AG09309 (cell line): ENCODE measurements around the gene FCHSD1.

ENCODE experiments used
- DNase-seq: peaks from one replicate; pipeline ENCODE4 v3.0.0-alpha.2; 2010; ENCODE audit warnings: low read depth
- H3K4me3 ChIP-seq: 2 replicates; pipeline ENCODE4 v1.5.1; 2011; ENCODE audit warnings: mild to moderate bottlenecking, low read depth, low read length, moderate library complexity; ENCODE audit not compliant: control insufficient read depth
- TF ChIP-seq, protein P1 (sequence below): IDR thresholded peaks from 2 replicates; pipeline ENCODE4 v1.5.1; 2011; ENCODE audit warnings: mild to moderate bottlenecking, low read depth, low read length, inconsistent platforms; ENCODE audit not compliant: insufficient read depth, control insufficient read depth; ENCODE audit errors: missing control alignments

Gene FCHSD1

DNA sequence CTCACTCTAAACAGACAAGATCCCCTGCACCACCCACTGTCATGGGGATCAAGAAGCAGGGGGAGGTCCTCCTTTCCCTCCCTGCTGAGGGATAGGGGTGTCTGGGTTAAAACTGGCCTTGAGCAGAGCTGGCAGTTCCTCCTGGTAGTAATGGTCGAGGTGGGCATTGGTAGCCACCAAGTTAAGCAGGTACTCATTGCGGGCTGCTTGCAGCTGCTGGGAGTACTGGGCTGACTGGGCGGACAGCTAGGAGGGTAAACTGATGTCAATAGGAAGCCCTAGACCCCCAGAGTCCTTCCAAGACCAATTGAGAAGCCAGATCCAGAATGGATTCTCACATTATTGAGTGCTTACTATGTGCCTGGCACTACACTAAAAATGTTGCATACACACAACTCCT, 3.4 kb downstream of the FCHSD1 start:
- TF ChIP-seq, protein P1, sequence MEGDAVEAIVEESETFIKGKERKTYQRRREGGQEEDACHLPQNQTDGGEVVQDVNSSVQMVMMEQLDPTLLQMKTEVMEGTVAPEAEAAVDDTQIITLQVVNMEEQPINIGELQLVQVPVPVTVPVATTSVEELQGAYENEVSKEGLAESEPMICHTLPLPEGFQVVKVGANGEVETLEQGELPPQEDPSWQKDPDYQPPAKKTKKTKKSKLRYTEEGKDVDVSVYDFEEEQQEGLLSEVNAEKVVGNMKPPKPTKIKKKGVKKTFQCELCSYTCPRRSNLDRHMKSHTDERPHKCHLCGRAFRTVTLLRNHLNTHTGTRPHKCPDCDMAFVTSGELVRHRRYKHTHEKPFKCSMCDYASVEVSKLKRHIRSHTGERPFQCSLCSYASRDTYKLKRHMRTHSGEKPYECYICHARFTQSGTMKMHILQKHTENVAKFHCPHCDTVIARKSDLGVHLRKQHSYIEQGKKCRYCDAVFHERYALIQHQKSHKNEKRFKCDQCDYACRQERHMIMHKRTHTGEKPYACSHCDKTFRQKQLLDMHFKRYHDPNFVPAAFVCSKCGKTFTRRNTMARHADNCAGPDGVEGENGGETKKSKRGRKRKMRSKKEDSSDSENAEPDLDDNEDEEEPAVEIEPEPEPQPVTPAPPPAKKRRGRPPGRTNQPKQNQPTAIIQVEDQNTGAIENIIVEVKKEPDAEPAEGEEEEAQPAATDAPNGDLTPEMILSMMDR: no peak
- no peak overlapping the region for H3K4me3 ChIP-seq
- DNase-seq: no peak

DNA sequence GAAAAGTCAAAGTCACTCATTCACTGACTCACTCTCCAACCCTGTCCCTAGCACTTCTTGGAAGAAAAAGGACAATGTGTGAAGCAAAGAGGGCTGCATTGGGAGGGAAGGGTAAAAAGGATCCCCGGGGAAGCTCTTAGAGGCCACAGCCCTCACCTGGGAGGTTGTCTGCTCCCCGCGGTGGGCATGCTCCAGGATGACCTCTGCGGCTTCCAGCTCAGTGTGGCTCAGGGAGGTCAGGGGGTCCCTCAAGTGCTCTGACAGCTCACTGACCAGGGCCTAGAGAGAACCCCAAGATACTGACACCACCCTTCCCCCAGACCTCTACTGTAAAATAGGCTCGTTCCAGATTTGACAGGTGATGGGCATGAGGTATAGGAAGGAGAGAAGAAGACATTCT, 4.0 kb downstream of the FCHSD1 start:
- no peak for DNase-seq
- H3K4me3 ChIP-seq: no peak overlapping the region
- TF ChIP-seq, protein P1: no peak

DNA sequence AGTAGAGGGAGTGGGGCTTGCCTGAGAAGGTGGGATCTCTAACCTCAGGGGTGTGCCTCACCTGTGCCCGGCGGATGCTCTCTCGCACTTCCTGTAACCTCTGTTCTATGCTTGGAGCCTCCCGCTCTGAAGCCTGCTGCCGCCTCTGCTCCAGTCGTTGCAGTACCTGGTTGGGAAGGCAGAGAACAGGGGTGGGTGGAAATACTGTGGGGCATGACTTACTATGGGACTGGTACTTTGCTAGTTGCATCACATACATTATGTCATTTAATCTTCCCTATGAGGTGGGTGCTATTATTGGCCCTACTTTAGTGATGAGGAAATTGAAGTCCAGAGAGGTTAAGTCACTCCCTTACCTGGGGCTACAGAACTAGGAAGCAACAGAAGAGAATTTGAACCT, 5.2 kb downstream of the FCHSD1 start:
- TF ChIP-seq, protein P1: no peak
- no peak for DNase-seq
- H3K4me3 ChIP-seq: no peak overlapping the region

DNA sequence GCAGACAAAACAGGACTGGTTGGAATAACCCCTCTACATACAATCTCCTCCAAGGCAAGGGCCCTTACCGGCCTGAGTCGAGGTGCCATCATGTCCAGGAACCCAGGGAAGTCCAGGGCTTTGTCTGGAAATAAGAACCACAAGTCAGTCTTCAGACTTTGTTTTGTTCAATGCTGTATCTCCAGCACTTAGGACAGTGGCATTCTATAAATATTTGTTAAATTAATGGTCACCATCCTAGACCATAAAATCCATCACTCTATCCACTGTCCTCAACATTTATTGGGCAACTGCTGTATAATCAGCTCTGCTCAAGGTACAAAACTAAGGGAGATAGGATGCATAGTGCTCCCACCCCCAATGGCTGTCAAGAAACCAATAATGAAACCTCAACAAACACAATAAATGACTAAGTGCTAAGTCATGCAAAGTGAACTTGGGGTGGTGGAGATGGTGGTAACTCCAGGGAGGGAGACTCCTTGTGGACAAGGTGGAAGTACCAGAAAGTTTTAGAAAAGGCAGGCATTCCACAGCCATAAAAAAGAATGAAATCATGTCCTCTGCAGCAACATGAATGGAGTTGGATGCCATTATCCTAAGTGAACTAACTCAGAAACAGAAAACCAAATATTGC, 9.5 kb downstream of the FCHSD1 start:
- TF ChIP-seq, protein P1: peak; percentile 48
- no peak overlapping the region for H3K4me3 ChIP-seq
- no peak for DNase-seq

DNA sequence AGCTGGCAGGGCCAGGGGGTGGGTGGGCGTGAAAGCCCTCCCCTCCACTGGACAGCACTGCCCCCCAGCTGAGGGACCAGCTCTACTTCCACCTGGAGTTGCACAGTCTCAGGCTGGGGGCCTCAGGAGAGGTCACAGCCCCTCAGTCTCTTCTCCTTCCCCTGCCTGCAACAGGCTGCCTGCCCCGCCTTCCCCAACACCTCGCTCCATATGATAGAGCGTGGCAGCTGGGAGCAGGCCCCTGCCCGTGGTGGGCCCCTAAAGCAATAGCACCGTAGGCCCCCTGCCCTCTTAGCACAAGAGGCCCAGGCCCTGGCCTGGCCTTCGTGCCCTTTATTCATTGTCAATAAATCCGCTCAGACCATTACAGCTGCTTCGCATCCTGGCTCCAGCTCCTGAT, 10.5 kb downstream of the FCHSD1 start:
- DNase-seq: no peak
- TF ChIP-seq, protein P1: no peak
- no peak overlapping the region for H3K4me3 ChIP-seq

DNA sequence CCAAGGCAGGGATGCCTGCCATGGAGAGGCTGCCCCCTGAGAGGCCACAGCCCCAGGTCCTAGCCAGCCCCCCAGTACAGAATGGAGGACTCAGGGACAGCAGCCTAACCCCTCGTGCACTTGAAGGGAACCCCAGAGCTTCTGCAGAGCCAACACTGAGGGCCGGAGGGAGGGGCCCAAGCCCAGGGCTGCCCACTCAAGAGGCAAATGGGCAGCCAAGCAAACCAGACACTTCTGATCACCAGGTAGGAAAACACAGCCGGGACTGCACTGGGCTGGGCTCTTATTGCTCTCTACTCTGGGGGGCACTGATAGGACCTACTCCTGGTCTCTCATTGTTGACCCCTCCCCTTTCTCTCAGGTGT, 11.2 kb downstream of the FCHSD1 start:
- TF ChIP-seq, protein P1: no peak
- no peak for DNase-seq
- no peak overlapping the region for H3K4me3 ChIP-seq
